GM20000 (cell line): ENCODE data around the gene RMP24.

ENCODE experiments used
- DNase-seq: peaks from one replicate; pipeline ENCODE4 v3.0.0; 2012; ENCODE audit warnings: low spot score
- CTCF ChIP-seq: IDR thresholded peaks from 2 replicates; pipeline ENCODE4 v1.5.1; 2012; ENCODE audit warnings: mild to moderate bottlenecking, control low read depth; ENCODE audit errors: extremely low read depth, missing control alignments

RMP24 gene

GRCh38 chr18:36025025-36025424 lies 52.5 kb downstream of the RMP24 start:
- DNase-seq = no peak
- no peak for TF ChIP-seq CTCF

- no peak for DNase-seq
- no peak for TF ChIP-seq CTCF
These were observed 56.4 kb downstream of the RMP24 start for GRCh38 chr18:36028859-36029258.
